ENCODE measurements around the gene MKNK2.

DNA sequence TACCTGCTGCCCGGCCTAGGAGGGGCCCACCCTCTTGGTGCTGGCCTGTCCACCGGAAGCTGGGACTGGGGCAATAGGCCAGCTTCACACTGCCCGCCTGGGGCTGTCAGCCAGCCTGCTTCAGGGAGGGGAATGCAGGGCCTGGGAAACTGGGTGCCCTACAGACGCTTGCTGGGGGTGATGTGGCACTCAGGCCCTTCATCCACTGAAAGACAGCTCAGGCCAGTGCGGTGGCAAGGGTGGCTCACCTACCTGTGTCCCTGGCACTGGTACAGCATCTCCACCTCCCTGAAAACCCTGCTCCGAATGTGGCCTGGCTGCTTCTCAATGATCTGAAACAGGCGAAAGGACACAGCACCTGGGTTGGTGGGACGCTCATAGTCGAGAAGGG, 7.8 kb downstream of the MKNK2 start:
- no peak for TF ChIP-seq POLR2A (IDR thresholded peaks at IDR 0.05)
- no peak for TF ChIP-seq CTCF (IDR thresholded peaks at IDR 0.05)
- no peak for TF ChIP-seq POLR2AphosphoS5 (IDR thresholded peaks at IDR 0.05)

Measured in breast epithelium (tissue), 3 donors.